ENCODE data around the gene B4GALNT3. TPM values are rescaled to one million over a fixed set of nuclear protein-coding genes. Genes with fewer than 3 reads are reported as not detected.

The B4GALNT3 gene
- total and polyA plus RNA-seq, 2 donors (not counting 1 experiment from before 2014, with no cell fraction given), result not detected

GRCh38 chr12:601976-602699 lies 142.4 kb downstream of the B4GALNT3 start:
- no peak overlapping the region for H3K4me3 ChIP-seq (replicated peaks in 1 of 4; ENCODE audit: control extremely low read depth in 1 of 4, insufficient read depth in 1 of 4, low read depth in 3 of 4, low read length in 4 of 4)
- no peak overlapping the region for H3K9ac ChIP-seq (ENCODE audit: insufficient read depth, low read length)
- no peak overlapping the region for H2AFZ ChIP-seq (ENCODE audit: low read length)
- DNase-seq (ENCODE audit: low read depth in 2 of 2), result no peak
- no peak overlapping the region for H3K27ac ChIP-seq (ENCODE audit: insufficient read depth, low read length)
- H3K79me2 ChIP-seq (ENCODE audit: control insufficient read depth, insufficient read depth, low read length), result no peaks in the 10 kb centered on the region
- H3K9me3 ChIP-seq (ENCODE audit: control insufficient read depth, insufficient read depth, low read depth, low read length), result no peaks in the 10 kb centered on the region
- H3K27me3 ChIP-seq (ENCODE audit: control insufficient read depth, insufficient read depth, low read length), result no peaks in the 10 kb centered on the region
- H3K36me3 ChIP-seq (ENCODE audit: control insufficient read depth, insufficient read depth, low read length), result no peaks in the 10 kb centered on the region
- TF ChIP-seq EZH2 (IDR thresholded peaks at IDR 0.05; ENCODE audit: low read length, missing control alignments), result no peak
- TF ChIP-seq CTCF (conservative IDR thresholded peaks at IDR 0.05 in 1 of 2, IDR thresholded peaks at IDR 0.05 in 1 of 2; ENCODE audit: low read depth in 1 of 2, low read length in 2 of 2), result no peak
- no peak overlapping the region for H3K4me2 ChIP-seq (ENCODE audit: extremely low read depth, insufficient read depth, low read length)
- no peaks in the 10 kb centered on the region for H3K4me1 ChIP-seq (ENCODE audit: control insufficient read depth, extremely low read depth, insufficient read depth, low read length)
- H4K20me1 ChIP-seq (ENCODE audit: control insufficient read depth, extremely low read depth, insufficient read depth, low read length), result no peaks in the 10 kb centered on the region

- H4K20me1 ChIP-seq (ENCODE audit: control insufficient read depth, extremely low read depth, insufficient read depth, low read length), result no peaks in the 10 kb centered on the region
- DNase-seq (ENCODE audit: low read depth in 2 of 2), result no peak
- no peaks in the 10 kb centered on the region for H3K4me1 ChIP-seq (ENCODE audit: control insufficient read depth, extremely low read depth, insufficient read depth, low read length)
- no peak overlapping the region for H3K9ac ChIP-seq (ENCODE audit: insufficient read depth, low read length)
- H2AFZ ChIP-seq (ENCODE audit: low read length), result no peak overlapping the region
- no peaks in the 10 kb centered on the region for H3K27me3 ChIP-seq (ENCODE audit: control insufficient read depth, insufficient read depth, low read length)
- no peak overlapping the region for H3K4me3 ChIP-seq (replicated peaks in 1 of 4; ENCODE audit: control extremely low read depth in 1 of 4, insufficient read depth in 1 of 4, low read depth in 3 of 4, low read length in 4 of 4)
- H3K36me3 ChIP-seq (ENCODE audit: control insufficient read depth, insufficient read depth, low read length), result no peaks in the 10 kb centered on the region
- TF ChIP-seq EZH2 (IDR thresholded peaks at IDR 0.05; ENCODE audit: low read length, missing control alignments) (no peak), CTCF (conservative IDR thresholded peaks at IDR 0.05 in 1 of 2, IDR thresholded peaks at IDR 0.05 in 1 of 2; ENCODE audit: low read depth in 1 of 2, low read length in 2 of 2) (no peak)
- no peak overlapping the region for H3K4me2 ChIP-seq (ENCODE audit: extremely low read depth, insufficient read depth, low read length)
- H3K79me2 ChIP-seq (ENCODE audit: control insufficient read depth, insufficient read depth, low read length), result no peaks in the 10 kb centered on the region
- no peak overlapping the region for H3K27ac ChIP-seq (ENCODE audit: insufficient read depth, low read length)
- H3K9me3 ChIP-seq (ENCODE audit: control insufficient read depth, insufficient read depth, low read depth, low read length), result no peaks in the 10 kb centered on the region
Measured at GRCh38 chr12:602700-603068, 142.9 kb downstream of the B4GALNT3 start.

GRCh38 chr12:604956-605355 lies 145.2 kb downstream of the B4GALNT3 start:
- Histone ChIP-seq H3K9me3 (ENCODE audit: control insufficient read depth, insufficient read depth, low read depth, low read length) (no peaks in the 10 kb centered on the region), H3K79me2 (ENCODE audit: control insufficient read depth, insufficient read depth, low read length) (no peaks in the 10 kb centered on the region), H3K27me3 (ENCODE audit: control insufficient read depth, insufficient read depth, low read length) (no peaks in the 10 kb centered on the region), H4K20me1 (ENCODE audit: control insufficient read depth, extremely low read depth, insufficient read depth, low read length) (no peaks in the 10 kb centered on the region), H3K4me3 (replicated peaks in 1 of 4; ENCODE audit: control extremely low read depth in 1 of 4, insufficient read depth in 1 of 4, low read depth in 3 of 4, low read length in 4 of 4) (no peak overlapping the region), H3K27ac (ENCODE audit: insufficient read depth, low read length) (no peak overlapping the region), H3K4me1 (ENCODE audit: control insufficient read depth, extremely low read depth, insufficient read depth, low read length) (peaks cover 1% of the 10 kb centered on the region), H3K36me3 (ENCODE audit: control insufficient read depth, insufficient read depth, low read length) (no peaks in the 10 kb centered on the region), H3K4me2 (ENCODE audit: extremely low read depth, insufficient read depth, low read length) (no peak overlapping the region), H3K9ac (ENCODE audit: insufficient read depth, low read length) (no peak overlapping the region), H2AFZ (ENCODE audit: low read length) (no peak overlapping the region)
- TF ChIP-seq CTCF (conservative IDR thresholded peaks at IDR 0.05 in 1 of 2, IDR thresholded peaks at IDR 0.05 in 1 of 2; ENCODE audit: low read depth in 1 of 2, low read length in 2 of 2), result no peak
- no peak for TF ChIP-seq EZH2 (IDR thresholded peaks at IDR 0.05; ENCODE audit: low read length, missing control alignments)
- no peak for DNase-seq (ENCODE audit: low read depth in 2 of 2)

Data from fibroblast of lung (primary cell).